Ecto neural progenitor cell (in vitro differentiated cells): ENCODE measurements around the gene TSPAN7.

Experiments used
- DNase-seq: peaks from one replicate; pipeline ENCODE4 v3.0.0-alpha.2; 2018; ENCODE audit warnings: low spot score

TSPAN7 gene

GRCh38 chrX:38561126-38561868 lies at the start of gene TSPAN7:
Gene TSPAN7, plus strand, starts transcription at chrX:38561542. Its CDS starts 5 bp downstream, at chrX:38561547.
- DNase-seq: peak; percentile 85

GRCh38 chrX:38513112-38513742 lies 48.1 kb upstream of the TSPAN7 start:
- no peak for DNase-seq

GRCh38 chrX:38514016-38514854 lies 47.1 kb upstream of the TSPAN7 start:
- DNase-seq: no peak

- no peak for DNase-seq
These were observed 46.1 kb upstream of the TSPAN7 start for GRCh38 chrX:38515291-38515690.

GRCh38 chrX:38516196-38516774 lies 45.1 kb upstream of the TSPAN7 start:
- no peak for DNase-seq

GRCh38 chrX:38519651-38520050 lies 41.7 kb upstream of the TSPAN7 start:
- DNase-seq: no peak

GRCh38 chrX:38538134-38538533 lies 23.2 kb upstream of the TSPAN7 start:
- DNase-seq: no peak

GRCh38 chrX:38539748-38540147 lies 21.6 kb upstream of the TSPAN7 start:
- no peak for DNase-seq

GRCh38 chrX:38548508-38548907 lies 12.8 kb upstream of the TSPAN7 start:
- DNase-seq: no peak

GRCh38 chrX:38552721-38553120 lies 8.6 kb upstream of the TSPAN7 start:
- no peak for DNase-seq

- no peak for DNase-seq
These were observed 2.7 kb upstream of the TSPAN7 start for GRCh38 chrX:38558686-38559085.

GRCh38 chrX:38560776-38561125 lies 591 bp upstream of the TSPAN7 start:
- no peak for DNase-seq

GRCh38 chrX:38561951-38562719 lies 793 bp downstream of the TSPAN7 start:
- peak; percentile 54 for DNase-seq

- DNase-seq: no peak
These were observed 1.7 kb downstream of the TSPAN7 start for GRCh38 chrX:38563030-38563429.

- DNase-seq: no peak
These were observed 9.1 kb downstream of the TSPAN7 start for GRCh38 chrX:38570396-38570795.

- no peak for DNase-seq
These were observed 9.7 kb downstream of the TSPAN7 start for GRCh38 chrX:38571058-38571457.

GRCh38 chrX:38574858-38575257 lies 13.5 kb downstream of the TSPAN7 start:
- no peak for DNase-seq

- no peak for DNase-seq
These were observed 14.5 kb downstream of the TSPAN7 start for GRCh38 chrX:38575888-38576287.

GRCh38 chrX:38577738-38578137 lies 16.4 kb downstream of the TSPAN7 start:
- DNase-seq: no peak

- no peak for DNase-seq
These were observed 16.8 kb downstream of the TSPAN7 start for GRCh38 chrX:38578167-38578566.

GRCh38 chrX:38583181-38583580 lies 21.8 kb downstream of the TSPAN7 start:
- no peak for DNase-seq

GRCh38 chrX:38594434-38594833 lies 33.1 kb downstream of the TSPAN7 start:
- DNase-seq: no peak
